Ishikawa (cell line): ENCODE results near the gene INSIG1.

Source experiments
- EGR1 ChIP-seq: IDR thresholded peaks from 2 replicates; pipeline ENCODE4 v1.6.1; 2012
- EP300 ChIP-seq: IDR thresholded peaks from 2 replicates; pipeline ENCODE4 v1.6.1; 2012; ENCODE audit warnings: borderline replicate concordance
- FOXM1 ChIP-seq: IDR thresholded peaks from 2 replicates; pipeline ENCODE4 v1.6.1; 2012; ENCODE audit warnings: low read depth, borderline replicate concordance
- MAX ChIP-seq: IDR thresholded peaks from 2 replicates; pipeline ENCODE4 v1.6.1; 2012
- NFIC ChIP-seq: IDR thresholded peaks from 2 replicates; pipeline ENCODE4 v1.6.1; 2012
- RAD21 ChIP-seq: IDR thresholded peaks from 2 replicates; pipeline ENCODE4 v1.6.1; 2012; ENCODE audit warnings: low read depth
- REST ChIP-seq: IDR thresholded peaks from 2 replicates; pipeline ENCODE4 v1.6.1; 2012; ENCODE audit warnings: low read depth, mild to moderate bottlenecking
- TAF1 ChIP-seq: IDR thresholded peaks from 2 replicates; pipeline ENCODE4 v1.6.1; 2012; ENCODE audit warnings: low read depth, mild to moderate bottlenecking
- TCF12 ChIP-seq: IDR thresholded peaks from 2 replicates; pipeline ENCODE4 v1.6.1; 2012; ENCODE audit warnings: low read depth
- ZBTB7A ChIP-seq: IDR thresholded peaks from 2 replicates; pipeline ENCODE4 v1.6.1; 2012; ENCODE audit warnings: low read depth
- TF ChIP-seq, protein P1 (sequence below): IDR thresholded peaks from 2 replicates; pipeline ENCODE4 v1.6.1; 2012

DNA sequence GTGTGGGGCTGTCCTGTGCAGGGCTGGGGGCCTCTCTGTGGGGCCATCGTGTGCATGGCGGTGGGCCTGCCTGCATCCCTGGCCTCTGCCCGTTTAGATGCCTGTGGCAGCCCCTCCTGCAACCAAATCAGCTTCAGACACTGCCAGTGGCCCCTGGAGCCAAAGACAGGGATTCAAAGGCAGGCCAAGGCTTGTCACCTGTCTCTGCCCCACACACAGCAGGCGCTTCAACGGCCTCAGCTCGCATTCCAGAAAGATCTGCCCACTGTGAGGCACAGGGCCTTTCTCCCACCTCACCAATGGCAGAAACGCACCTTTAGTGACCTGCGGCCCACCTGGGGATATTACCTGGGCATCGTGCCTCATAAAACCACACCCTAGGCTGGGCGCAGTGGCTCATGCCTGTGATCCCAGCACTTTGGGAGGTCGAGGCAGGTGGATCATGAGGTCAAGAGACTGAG is 46.0 kb downstream of the INSIG1 start:
- TF ChIP-seq ZBTB7A (no peak), NFIC (no peak), RAD21 (no peak), TCF12 (no peak), EP300 (no peak), MAX (no peak), FOXM1 (no peak), TAF1 (no peak), REST (no peak), EGR1 (no peak)
- TF ChIP-seq, protein P1, sequence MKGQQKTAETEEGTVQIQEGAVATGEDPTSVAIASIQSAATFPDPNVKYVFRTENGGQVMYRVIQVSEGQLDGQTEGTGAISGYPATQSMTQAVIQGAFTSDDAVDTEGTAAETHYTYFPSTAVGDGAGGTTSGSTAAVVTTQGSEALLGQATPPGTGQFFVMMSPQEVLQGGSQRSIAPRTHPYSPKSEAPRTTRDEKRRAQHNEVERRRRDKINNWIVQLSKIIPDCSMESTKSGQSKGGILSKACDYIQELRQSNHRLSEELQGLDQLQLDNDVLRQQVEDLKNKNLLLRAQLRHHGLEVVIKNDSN: no peak
